ENCODE measurements around the gene HPD. TPM values are rescaled to one million over a fixed set of nuclear protein-coding genes. Genes with fewer than 3 reads are reported as not detected.

Gene HPD
- total RNA-seq, 1 experiment from 2014 or later, result not detected

DNA sequence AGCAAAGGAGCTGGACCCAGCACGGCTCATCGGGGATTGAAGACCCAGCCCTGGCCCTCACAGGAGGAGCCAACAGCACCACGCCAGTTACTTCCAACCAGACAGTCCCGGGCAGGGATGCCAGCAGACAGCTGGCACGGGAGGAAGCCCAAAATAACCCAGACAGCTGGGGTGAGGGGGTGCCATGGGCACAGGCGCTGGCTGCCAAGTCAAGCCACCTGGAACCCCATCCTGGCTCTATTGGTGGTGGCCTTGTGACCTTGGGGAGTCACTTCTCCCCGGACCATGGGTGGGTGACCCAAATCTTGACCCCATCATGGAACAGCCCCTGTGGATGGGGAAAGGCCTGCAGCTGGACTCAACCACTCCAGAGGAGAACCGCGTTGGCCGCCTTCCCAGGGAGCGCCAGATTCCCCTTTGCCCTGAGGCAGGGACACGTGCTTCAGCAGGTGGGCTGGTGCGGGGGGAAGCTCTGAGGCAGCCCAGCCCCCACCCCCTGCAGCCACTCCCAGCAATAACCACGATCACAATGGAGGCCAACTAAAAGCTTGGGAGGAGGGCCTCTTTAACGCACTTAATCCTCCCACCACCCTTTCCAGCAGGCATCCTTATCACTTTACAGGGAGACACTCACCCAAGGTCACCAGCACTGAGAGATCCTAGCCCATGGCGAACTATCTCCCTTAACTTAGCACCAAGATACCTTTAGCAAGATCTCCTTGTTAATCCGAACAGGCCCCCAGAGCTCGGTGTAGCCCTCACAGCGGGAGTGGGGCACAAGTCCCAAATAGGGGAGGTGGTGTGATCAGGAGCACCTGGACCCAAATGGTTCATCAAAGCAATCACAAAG is 60.5 kb downstream of the HPD start:
- no peak for TF ChIP-seq EZH2 (IDR thresholded peaks at IDR 0.05; ENCODE audit: borderline replicate concordance, low read depth, low read length, poor library complexity, severe bottlenecking)
- TF ChIP-seq, protein P1, sequence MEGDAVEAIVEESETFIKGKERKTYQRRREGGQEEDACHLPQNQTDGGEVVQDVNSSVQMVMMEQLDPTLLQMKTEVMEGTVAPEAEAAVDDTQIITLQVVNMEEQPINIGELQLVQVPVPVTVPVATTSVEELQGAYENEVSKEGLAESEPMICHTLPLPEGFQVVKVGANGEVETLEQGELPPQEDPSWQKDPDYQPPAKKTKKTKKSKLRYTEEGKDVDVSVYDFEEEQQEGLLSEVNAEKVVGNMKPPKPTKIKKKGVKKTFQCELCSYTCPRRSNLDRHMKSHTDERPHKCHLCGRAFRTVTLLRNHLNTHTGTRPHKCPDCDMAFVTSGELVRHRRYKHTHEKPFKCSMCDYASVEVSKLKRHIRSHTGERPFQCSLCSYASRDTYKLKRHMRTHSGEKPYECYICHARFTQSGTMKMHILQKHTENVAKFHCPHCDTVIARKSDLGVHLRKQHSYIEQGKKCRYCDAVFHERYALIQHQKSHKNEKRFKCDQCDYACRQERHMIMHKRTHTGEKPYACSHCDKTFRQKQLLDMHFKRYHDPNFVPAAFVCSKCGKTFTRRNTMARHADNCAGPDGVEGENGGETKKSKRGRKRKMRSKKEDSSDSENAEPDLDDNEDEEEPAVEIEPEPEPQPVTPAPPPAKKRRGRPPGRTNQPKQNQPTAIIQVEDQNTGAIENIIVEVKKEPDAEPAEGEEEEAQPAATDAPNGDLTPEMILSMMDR (conservative IDR thresholded peaks at IDR 0.05; ENCODE audit: low read depth, low read length), result no peak
- Histone ChIP-seq H3K36me3 (ENCODE audit: insufficient read depth, low read length, poor library complexity, severe bottlenecking) (peaks cover 24% of the 10 kb centered on the region), H3K27ac (ENCODE audit: low read depth, low read length, poor library complexity, severe bottlenecking) (peak overlapping the region; percentile 48), H3K9me3 (ENCODE audit: low read depth, low read length, poor library complexity, severe bottlenecking) (no peaks in the 10 kb centered on the region), H3K4me3 (ENCODE audit: low read depth, low read length, poor library complexity, severe bottlenecking) (peak overlapping the region; percentile 39), H3K27me3 (replicated peaks; ENCODE audit: insufficient read depth, low read depth, low read length, poor library complexity) (no peaks in the 10 kb centered on the region), H3K4me1 (ENCODE audit: insufficient read depth, low read length, poor library complexity, severe bottlenecking) (peaks cover 36% of the 10 kb centered on the region)
- DNase-seq (ENCODE audit: low spot score), result no peak
- ChIA-PET CTCF (interaction anchor here (0.6 to 1.1 kb wide), 4 partner anchors 13 to 99 kb away, joined by 3 to 4 read pairs (median 3); no protein-coding TSS in a partner anchor), POLR2A (ENCODE audit: low non-redundant PET) (no interaction called here)
- intact Hi-C loops (cut with micrococcal nuclease; ENCODE audit: unreplicated experiment), result no loop called here
- BruUV-seq (replicated peaks), result no TSS peak

DNA sequence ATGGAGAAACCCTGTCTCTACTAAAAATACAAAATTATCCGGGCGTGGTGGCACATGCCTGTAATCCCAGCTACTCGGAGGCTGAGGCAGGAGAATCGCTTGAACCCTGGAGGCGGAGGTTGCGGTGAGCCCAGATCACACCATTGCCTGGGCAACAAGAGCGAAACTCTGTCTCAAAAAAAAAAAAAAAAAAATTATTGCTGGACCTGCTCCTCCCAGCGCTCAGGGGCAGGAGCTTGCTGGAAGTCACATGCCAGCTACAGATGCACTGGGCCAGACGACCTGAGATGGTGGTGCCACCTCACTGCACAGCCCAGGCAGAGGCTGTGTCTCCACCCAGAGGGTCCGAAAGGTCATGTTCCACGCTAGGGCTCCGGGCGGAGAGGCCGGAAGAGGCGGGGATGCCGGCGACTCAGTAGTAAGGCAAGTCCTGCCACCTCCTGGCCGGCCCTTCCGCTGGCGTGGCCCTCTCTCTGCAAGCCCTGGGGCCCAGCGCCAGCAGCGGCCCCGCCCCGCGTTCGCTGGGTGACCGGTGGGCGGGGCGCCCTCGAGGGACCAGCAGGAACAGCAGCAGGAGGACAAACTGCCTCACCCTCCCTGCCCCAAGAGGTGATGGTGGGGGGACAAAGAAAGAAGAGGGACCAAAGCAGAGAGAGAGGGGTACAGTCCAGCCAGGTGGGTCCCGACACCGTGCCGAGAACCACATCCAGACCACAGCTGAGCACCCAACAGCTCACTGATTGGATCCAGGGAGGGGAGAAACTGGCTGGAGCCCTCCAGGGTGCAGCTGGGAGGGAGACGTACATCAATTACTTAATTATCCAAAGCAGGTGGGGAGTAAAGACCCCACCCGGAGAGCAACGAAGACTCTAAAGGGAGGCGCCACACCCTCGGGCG is 61.6 kb downstream of the HPD start:
- intact Hi-C loops (cut with micrococcal nuclease; ENCODE audit: unreplicated experiment), result no loop called here
- ChIA-PET CTCF (interaction anchor here (1.1 to 4.6 kb wide), 2 partner anchors 14 kb away, joined by 3 to 82 read pairs; no protein-coding TSS in a partner anchor), POLR2A (ENCODE audit: low non-redundant PET) (interaction anchor here (0.6 to 1.1 kb wide), 2 partner anchors 9 to 704 kb away, joined by 3 to 5 read pairs; no protein-coding TSS in a partner anchor)
- Histone ChIP-seq H3K27ac (ENCODE audit: low read depth, low read length, poor library complexity, severe bottlenecking) (peak overlapping the region; percentile 48), H3K9me3 (ENCODE audit: low read depth, low read length, poor library complexity, severe bottlenecking) (no peaks in the 10 kb centered on the region), H3K4me3 (ENCODE audit: low read depth, low read length, poor library complexity, severe bottlenecking) (no peak overlapping the region), H3K36me3 (ENCODE audit: insufficient read depth, low read length, poor library complexity, severe bottlenecking) (peaks cover 24% of the 10 kb centered on the region), H3K4me1 (ENCODE audit: insufficient read depth, low read length, poor library complexity, severe bottlenecking) (peaks cover 36% of the 10 kb centered on the region), H3K27me3 (replicated peaks; ENCODE audit: insufficient read depth, low read depth, low read length, poor library complexity) (no peaks in the 10 kb centered on the region)
- DNase-seq (ENCODE audit: low spot score), result no peak
- no TSS peak for BruUV-seq (replicated peaks)
- TF ChIP-seq, protein P1 (conservative IDR thresholded peaks at IDR 0.05; ENCODE audit: low read depth, low read length), result no peak
- no peak for TF ChIP-seq EZH2 (IDR thresholded peaks at IDR 0.05; ENCODE audit: borderline replicate concordance, low read depth, low read length, poor library complexity, severe bottlenecking)
